Psoas muscle (tissue), 8 donors: ENCODE measurements around the gene CDC42BPA. TPM values are rescaled to one million over a fixed set of nuclear protein-coding genes. Genes with fewer than 3 reads are reported as not detected.

Source experiments
- ATAC-seq, 4 donors: fragments of 200-7000 bp; cut with Tn5 transposase; one replicate each; pipeline ENCODE4 v1.9.1; 2020; ENCODE audit warnings: moderate library complexity in 3 of 4, mild to moderate bottlenecking in 2 of 4
- DNase-seq, 2 donors: peaks; one replicate each; pipeline ENCODE4 v3.0.0-alpha.2; 2020
- H3K27ac ChIP-seq: fragments of 200-600 bp; one replicate; pipeline ENCODE4 v1.8.0; 2022
- H3K27me3 ChIP-seq, 3 donors: fragments of 200-600 bp in 1 of 3; one replicate each; pipeline versions ENCODE4 v1.6.1 to v1.8.0; 2013 to 2022; ENCODE audit warnings: low read length in 2 of 3, mild to moderate bottlenecking in 2 of 3, moderate library complexity in 1 of 3; ENCODE audit not compliant: insufficient read depth in 3 of 3
- H3K36me3 ChIP-seq, 2 donors: fragments of 200-600 bp in 1 of 2; one replicate each; pipeline versions ENCODE4 v1.6.1 to v1.8.0; 2013 to 2022; ENCODE audit warnings: low read depth in 1 of 2, mild to moderate bottlenecking in 1 of 2, moderate library complexity in 1 of 2; ENCODE audit not compliant: insufficient read depth in 1 of 2
- H3K4me1 ChIP-seq: fragments of 200-600 bp; one replicate; pipeline ENCODE4 v1.8.0; 2022
- H3K4me3 ChIP-seq: fragments of 200-600 bp; one replicate; pipeline ENCODE4 v1.8.0; 2022; ENCODE audit warnings: mild to moderate bottlenecking
- H3K9me3 ChIP-seq: fragments of 200-600 bp; one replicate; pipeline ENCODE4 v1.8.0; 2022
- WGBS, 3 donors: extraction: QIAGEN DNeasy Blood & Tissue Kit; methylation state at CpG; one replicate each; pipeline versions ENCODE4 v1.1.6 to v1.1.7; 2013; 5-methylcytosine and 5-hydroxymethylcytosine counted together
- intact Hi-C, 2 donors: fragments of 100-400 bp; cut with DNase I; formaldehyde crosslinking; loops; one replicate each; pipeline versions ENCODE4 v1.11.0 to v1.14.2; 2022
- polyA plus RNA-seq, 3 donors: library from polyadenylated mRNA; stranded (reverse); fragments of 200-250 nt; gene quantifications; one replicate each; pipeline ENCODE4 v1.2.3, GENCODE V29; 2013
- total RNA-seq, 4 donors: library from RNA; stranded (reverse); fragmentation: NEBNext Ultra II Directional in 2 of 4; extraction: Animal tissue kit (Norgen Biotek cat#: 25700) in 2 of 4; gene quantifications; one replicate each; pipeline versions ENCODE4 v1.2.1 to v1.2.4, GENCODE V29; 2021 to 2023
- TF ChIP-seq, protein P1 (sequence below): fragments of 200-600 bp; IDR thresholded peaks from one replicate; pipeline ENCODE4 v1.8.0; 2022; ENCODE audit warnings: antibody characterized with exemption
- donor health status: healthy with polysubstance abuse.
- donor health status: DM: no; HTN: no; CAD: no; lungs with moderate emphysema.
- donor health status: Bipolar disorder and iron deficiency.
- donor health status: healthy.
- donor health status: DM: yes; HTN: yes; CAD: no.
- donor health status: DM: no; HTN: no; CAD: no.
- donor health status: DM: no; HTN: no; CAD: no.
- donor health status: DM: yes; HTN: yes; CAD: no.

CDC42BPA gene
- total and polyA plus RNA-seq, 7 donors = 5.3 to 23.0 (median 15.7) TPM

DNA sequence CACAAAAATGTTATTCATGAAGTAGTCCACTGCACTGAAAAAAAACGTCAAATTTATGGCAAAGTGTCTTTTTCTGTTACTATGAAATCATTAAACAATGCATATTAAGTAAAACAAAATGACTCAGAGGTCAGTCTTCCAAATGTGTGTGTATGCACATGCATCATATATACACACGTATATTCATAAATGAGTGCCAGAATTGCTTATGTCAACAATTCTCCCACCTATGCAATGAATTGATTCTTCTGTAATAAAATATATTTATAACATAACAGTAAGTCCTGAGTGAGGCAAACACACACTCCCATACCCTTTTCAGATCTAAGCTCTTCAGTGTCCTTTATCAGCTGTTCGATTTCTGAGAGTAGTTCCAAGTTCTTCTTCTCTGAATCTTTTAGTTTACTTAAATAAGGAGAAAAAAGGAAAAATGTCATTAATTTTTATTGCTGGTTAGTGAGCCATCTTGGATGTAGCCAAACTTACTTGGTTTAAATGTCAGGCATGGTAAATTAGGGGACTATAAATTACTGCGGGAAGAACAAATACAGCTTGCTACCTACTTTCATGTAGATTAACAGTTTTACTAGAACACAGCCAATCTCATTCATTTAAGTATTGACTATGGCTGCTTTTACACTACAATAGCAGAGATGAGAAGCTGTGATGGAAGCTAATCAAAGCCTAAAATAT is 246.3 kb downstream of the CDC42BPA start:
- no peak for ATAC-seq
- Histone ChIP-seq H3K27ac (no peak overlapping the region), H3K4me1 (no peaks in the 10 kb centered on the region), H3K4me3 (no peak overlapping the region), H3K9me3 (no peaks in the 10 kb centered on the region), H3K36me3 (peaks cover 0 to 61% of the 10 kb centered on the region in 2 donors), H3K27me3 (no peaks in the 10 kb centered on the region)
- intact Hi-C loops = no loop called here
- WGBS, 3 donors = 79 to 85% (median 84%) methylated on average over 4 of the region's 4 CpGs
- TF ChIP-seq, protein P1, sequence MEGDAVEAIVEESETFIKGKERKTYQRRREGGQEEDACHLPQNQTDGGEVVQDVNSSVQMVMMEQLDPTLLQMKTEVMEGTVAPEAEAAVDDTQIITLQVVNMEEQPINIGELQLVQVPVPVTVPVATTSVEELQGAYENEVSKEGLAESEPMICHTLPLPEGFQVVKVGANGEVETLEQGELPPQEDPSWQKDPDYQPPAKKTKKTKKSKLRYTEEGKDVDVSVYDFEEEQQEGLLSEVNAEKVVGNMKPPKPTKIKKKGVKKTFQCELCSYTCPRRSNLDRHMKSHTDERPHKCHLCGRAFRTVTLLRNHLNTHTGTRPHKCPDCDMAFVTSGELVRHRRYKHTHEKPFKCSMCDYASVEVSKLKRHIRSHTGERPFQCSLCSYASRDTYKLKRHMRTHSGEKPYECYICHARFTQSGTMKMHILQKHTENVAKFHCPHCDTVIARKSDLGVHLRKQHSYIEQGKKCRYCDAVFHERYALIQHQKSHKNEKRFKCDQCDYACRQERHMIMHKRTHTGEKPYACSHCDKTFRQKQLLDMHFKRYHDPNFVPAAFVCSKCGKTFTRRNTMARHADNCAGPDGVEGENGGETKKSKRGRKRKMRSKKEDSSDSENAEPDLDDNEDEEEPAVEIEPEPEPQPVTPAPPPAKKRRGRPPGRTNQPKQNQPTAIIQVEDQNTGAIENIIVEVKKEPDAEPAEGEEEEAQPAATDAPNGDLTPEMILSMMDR = no peak
- no peak for DNase-seq

DNA sequence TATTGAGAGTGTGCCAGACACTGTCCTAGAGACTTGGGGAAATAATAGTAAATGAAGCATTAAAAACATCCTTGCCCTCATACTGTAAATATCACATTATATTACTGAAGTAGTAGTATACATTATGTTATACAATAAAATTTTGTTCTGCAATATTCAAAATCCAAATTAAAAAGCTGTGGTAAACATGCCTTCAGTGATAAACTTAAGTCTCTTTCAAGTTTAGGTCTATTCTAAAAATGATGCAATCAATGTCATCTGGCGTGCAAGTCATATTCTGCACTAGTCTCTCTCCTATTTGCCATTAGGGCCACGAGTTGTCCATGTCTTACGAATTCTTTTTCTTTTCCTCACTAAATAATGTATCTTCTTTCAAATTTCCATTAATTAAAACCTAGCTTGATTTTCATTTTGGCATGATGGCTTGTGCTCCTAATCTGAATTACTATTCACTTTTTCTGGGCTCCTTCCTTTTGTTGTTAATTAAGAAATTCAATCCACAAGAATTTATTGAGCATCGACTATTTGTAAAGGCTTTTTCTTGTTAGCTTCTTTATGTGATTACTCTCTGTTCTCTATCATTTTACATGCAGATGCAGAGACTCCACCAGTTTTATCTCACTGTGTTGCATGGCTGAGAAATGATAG is 247.5 kb downstream of the CDC42BPA start:
- H3K4me3 ChIP-seq = no peak overlapping the region
- H3K27ac ChIP-seq = no peak overlapping the region
- intact Hi-C loops = no loop called here
- TF ChIP-seq, protein P1 = no peak
- no peaks in the 10 kb centered on the region for H3K27me3 ChIP-seq
- WGBS, 3 donors = 84 to 85% (median 85%) methylated on average over 4 of the region's 4 CpGs
- H3K4me1 ChIP-seq = no peaks in the 10 kb centered on the region
- DNase-seq (no peak), ATAC-seq (no peak)
- H3K9me3 ChIP-seq = no peaks in the 10 kb centered on the region
- H3K36me3 ChIP-seq = peaks cover 0 to 71% of the 10 kb centered on the region in 2 donors

DNA sequence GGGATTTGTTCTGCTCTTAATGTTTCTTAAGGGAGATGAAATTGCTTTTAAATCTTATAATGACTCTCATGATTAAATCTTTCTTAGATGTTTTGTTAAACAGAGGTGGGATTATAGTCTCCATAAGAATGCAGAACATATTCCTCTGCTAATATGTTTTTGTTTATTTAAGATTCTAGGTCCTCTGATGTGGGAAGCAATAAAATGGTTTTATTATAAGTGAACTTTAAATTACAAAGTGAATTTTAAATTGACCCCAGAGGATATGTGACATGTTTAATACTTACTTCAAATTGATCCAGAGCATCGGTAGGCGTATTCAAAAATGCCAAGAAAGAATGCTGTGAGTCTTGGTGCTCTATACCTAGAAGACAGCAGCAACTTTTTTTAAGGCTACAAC is 248.8 kb downstream of the CDC42BPA start:
- Histone ChIP-seq H3K27ac (no peak overlapping the region), H3K9me3 (no peaks in the 10 kb centered on the region), H3K4me3 (no peak overlapping the region), H3K36me3 (peaks cover 0 to 76% of the 10 kb centered on the region in 2 donors), H3K27me3 (no peaks in the 10 kb centered on the region), H3K4me1 (no peaks in the 10 kb centered on the region)
- TF ChIP-seq, protein P1 = no peak
- whole genome bisulfite sequencing, 3 donors = 90 to 95% (median 93%) methylated on average over 2 of the region's 2 CpGs
- DNase-seq (no peak), ATAC-seq (no peak)
- intact Hi-C loops = no loop called here

DNA sequence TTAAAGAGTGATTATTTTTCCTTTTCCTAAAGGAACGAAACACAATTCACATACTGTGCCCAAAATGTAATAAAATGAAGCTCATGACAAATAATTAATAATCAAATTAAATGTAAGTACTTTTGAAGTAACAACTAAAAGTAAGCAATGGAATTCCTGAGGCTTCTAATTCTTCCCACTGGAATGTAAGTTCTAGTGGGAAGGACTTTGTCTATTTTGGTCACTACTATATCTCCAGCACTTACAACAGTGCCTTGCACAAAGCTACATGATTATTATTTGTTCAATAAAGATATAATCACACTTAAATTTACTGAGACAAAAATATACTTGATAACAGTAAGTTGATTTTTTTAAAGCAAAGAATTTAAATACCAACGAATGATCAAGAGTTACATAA is 249.4 kb downstream of the CDC42BPA start:
- peaks cover 0 to 73% of the 10 kb centered on the region in 2 donors for H3K36me3 ChIP-seq
- TF ChIP-seq, protein P1 = no peak
- DNase-seq = no peak
- no peak overlapping the region for H3K4me3 ChIP-seq
- WGBS, 3 donors = 81 to 91% (median 86%) methylated on average over 2 of the region's 2 CpGs
- intact Hi-C loops = no loop called here
- ATAC-seq = no peak
- H3K27ac ChIP-seq = no peak overlapping the region
- H3K27me3 ChIP-seq = no peaks in the 10 kb centered on the region
- H3K4me1 ChIP-seq = no peaks in the 10 kb centered on the region
- H3K9me3 ChIP-seq = no peaks in the 10 kb centered on the region
